HG03139 (cell line): ENCODE results near the gene ST8SIA1.
"Not testable (repeated sequence)": the region's sequence is repeated elsewhere in the genome, so short reads cannot be mapped to it uniquely, and the experiment has no call there.

ENCODE experiments used
- ATAC-seq: cut with Tn5 transposase; IDR thresholded peaks from one replicate; pipeline ENCODE4 v1.9.1; 2021; ENCODE audit not compliant: unreplicated experiment

The ST8SIA1 gene

DNA sequence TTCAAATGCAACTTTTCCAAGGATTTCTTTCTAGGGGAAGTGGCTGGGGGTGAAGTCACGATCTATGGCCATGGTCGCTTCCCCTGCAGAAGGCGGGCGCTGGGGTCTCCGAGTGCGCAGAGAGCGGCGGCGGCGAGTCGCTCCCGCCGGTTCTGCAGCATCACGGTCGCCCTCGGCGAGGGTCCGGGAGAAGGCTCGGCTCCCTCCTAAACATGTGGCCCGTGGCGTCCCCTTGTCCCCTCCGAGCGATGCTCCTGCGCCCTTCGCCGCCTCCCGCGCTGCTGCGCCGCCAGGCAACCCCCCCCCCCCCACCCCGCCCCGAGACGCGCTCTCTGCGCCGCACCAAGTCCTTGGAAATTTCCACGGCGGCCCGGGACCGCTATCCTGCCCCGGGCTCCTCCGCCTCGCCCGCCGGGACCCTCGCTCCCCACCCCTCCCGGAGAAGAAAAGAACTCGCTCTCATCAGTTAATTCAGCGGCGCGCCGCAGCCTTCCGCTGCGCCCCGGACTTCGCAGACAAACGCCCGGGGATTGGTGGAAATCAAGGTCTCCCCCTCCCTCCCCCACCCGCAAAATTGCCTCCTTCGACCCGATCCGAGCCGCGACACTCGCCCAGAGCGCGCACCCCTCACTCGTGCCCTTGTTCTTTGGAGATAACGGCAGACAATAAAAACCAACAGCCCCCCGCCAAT lies at the start of gene ST8SIA1:
Gene ST8SIA1, minus strand, starts transcription at position 298 of the 691 bp plus-strand sequence. CDS start 475 bp downstream, outside the sequence.
- ATAC-seq, result peak; percentile 6

GRCh38 chr12:22380031-22380430 lies 45.5 kb upstream of the ST8SIA1 start:
- no peak for ATAC-seq

DNA sequence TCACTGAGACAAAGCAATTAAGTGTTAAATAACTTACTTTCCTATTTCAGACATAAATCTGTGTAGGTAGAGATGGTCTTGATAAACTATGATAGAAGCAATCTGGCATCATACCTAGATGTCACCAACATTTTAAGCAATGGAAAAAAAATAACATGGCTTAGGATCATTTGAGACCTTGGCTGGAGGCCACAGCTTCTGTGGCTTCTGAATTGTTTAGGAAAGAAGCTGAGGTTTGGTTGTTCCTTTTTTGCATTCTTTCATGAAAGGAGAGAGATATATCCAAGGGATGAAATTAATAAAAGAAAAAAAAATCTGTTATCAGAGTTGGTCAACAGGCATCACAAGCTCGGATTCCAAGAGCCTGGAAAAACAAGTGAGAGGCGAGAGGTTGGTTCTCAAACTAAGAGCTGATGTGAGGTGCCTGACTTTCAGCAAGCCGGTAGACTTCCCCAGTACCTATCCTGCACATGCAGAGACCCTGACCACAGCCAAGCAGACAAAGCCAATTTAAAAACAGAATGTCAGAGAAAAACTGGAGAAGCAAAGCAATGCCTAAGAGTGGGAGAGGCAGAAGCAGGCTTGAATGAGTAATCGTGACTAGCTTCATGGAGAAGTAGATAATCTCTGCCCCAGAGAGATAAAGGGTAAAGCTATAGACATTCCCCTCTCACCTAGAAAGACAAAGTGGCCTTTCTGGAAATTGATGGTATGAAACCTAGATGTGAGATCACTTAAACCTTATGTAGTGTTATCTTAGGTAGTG lies 43.4 kb upstream of the ST8SIA1 start:
- no peak for ATAC-seq

DNA sequence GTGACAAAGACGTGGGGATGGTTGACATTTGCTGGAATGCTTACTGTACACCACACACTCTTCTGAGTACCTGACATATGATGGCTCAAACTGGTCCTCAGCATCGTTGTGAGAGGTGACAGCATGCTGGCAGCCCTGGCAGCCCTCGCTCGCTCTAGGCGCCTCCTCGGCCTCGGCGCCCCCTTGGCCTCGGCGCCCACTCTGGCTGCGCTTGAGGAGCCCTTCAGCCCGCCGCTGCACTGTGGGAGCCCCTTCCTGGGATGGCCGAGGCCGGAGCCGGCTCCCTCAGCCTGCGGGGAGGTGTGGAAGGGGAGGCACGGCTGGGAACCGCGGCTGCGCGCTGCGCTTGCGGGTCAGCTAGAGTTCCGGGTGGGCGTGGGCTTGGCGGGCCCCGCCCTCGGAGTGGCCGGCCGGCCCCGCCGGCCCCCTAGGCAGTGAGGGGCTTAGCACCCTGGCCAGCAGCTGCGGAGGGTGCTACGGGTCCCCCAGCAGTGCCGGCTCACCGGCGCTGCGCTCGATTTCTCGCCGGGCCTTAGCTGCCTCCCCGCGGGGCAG lies 42.2 kb upstream of the ST8SIA1 start:
- ATAC-seq, result not testable (repeated sequence)

- ATAC-seq, result no peak
These were observed 40.0 kb upstream of the ST8SIA1 start for GRCh38 chr12:22374508-22374907.

- ATAC-seq, result no peak
These were observed 37.9 kb upstream of the ST8SIA1 start for GRCh38 chr12:22372277-22372837.

GRCh38 chr12:22366181-22366580 lies 31.7 kb upstream of the ST8SIA1 start:
- no peak for ATAC-seq

DNA sequence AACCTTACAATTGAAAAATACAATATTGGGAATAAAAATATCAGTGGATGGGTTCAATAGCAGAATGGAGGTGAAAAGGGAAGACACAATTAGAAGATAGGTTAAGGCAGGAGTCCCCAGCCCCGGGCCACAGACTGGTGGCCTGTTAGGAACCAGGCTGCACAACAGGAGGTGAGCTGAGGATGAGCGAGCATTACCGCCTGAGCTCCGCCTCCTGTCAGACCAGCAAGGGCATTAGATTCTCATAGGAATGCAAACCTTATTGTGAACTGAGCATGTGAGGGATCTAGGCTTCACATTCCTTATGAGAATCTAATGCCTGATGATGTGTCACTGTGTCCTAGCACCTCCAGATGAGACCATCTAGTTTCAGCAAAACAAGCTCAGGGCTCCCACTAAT lies 27.3 kb upstream of the ST8SIA1 start:
- no peak for ATAC-seq

- no peak for ATAC-seq
These were observed 26.3 kb upstream of the ST8SIA1 start for GRCh38 chr12:22360774-22361173.

GRCh38 chr12:22357531-22357930 lies 23.0 kb upstream of the ST8SIA1 start:
- ATAC-seq, result no peak

DNA sequence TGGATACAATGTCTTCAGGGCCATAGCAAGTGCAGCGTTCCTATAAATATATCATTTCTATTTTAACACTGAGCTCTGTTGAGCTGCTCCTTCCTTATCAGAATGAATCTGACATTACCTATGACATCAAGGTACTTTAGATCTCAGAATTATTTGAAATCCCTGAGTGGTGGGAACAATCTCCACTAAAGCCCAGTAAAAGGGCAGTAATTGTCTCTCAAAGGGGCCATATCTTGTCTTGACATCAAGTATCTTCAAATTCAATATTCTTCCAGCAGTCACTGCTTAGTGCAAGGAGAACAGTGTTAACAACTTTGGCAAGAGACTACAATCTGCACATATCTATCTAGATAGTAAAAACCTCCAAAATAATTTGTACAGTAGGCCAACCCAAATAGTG lies 21.7 kb upstream of the ST8SIA1 start:
- no peak for ATAC-seq

DNA sequence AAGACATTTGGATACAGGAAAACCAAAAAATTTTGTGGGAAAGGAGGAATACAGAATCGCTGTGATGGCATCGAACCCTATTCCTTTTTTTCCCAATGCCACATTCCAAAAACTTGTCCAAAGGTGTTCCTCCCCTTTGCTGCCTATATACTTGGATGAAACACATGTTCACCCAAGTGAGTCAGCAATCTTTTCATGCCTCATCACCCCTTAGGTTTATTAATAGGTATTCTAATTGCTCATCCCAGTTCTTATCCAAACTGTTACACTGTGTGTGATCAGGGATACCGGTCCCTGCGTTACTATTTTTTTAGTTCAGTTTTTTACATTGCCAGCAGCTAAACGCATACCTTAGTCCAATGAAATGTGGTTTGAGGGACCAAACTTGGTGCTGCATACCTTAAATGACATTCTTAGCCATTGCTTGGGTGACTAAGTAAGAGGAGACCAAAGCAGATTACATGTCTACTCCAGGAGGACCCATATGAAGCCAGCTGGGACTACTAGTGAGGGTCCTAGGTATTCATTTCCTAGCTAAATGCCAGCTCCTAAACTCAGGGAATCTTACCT lies 20.6 kb upstream of the ST8SIA1 start:
- ATAC-seq, result no peak

GRCh38 chr12:22353615-22354325 lies 19.3 kb upstream of the ST8SIA1 start:
- no peak for ATAC-seq

DNA sequence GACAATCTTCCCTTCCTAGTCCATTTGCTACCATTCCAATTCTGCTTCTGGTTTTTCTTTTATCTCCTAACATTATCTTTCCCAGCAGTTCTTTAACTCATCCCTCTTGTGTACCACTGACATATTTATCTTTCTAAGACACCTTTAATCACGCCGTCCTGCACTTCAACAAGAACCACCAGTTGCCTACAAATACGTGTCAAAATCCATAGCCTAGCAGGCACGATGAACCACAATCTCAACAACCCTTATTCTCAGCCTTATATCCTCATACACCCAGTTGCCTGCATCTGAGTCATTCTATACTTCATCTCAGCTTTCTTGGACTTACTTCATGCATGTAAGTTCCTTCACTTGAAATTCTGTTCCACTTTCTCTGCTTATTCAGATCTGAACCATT lies 16.4 kb upstream of the ST8SIA1 start:
- ATAC-seq, result no peak

- ATAC-seq, result no peak
These were observed 13.7 kb upstream of the ST8SIA1 start for GRCh38 chr12:22348208-22348607.

DNA sequence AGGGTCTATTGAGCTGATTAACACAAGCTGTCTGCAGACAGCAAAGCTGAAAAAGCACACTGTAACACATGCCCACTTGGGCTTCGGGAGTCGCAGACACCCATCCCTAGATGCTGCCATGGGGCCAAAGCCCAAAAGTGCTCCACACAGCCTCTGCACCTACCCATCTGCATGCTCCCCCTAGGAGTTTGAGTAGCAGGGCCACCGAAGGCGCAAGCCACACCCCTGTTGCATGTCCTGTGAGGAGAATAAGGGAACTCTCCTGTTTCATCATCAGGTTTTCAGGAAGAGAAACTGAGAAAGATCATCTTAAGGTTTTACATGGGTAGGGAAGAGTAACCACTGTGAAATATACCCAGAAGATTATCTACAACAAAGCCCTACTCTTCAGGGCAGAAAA lies 5.6 kb upstream of the ST8SIA1 start:
- no peak for ATAC-seq

DNA sequence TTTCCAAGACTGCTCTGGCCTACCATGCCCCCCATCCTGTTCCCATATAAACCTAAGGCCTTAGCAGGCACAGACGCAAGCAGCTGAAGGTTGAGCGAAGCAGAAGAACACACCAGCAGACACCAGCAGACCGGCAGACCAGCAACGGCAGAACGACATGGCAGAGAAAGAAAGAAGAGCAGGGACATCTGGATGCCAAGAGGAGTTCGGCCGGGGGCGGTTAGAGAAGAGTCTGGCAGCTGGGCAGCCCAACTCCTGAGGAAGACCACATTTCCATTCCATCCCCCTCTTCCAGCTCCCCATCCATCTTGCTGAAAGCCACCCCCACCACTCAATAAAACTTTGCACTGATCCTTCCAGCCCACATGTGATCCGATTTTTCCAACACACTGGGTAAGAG lies 5.2 kb upstream of the ST8SIA1 start:
- ATAC-seq, result no peak

DNA sequence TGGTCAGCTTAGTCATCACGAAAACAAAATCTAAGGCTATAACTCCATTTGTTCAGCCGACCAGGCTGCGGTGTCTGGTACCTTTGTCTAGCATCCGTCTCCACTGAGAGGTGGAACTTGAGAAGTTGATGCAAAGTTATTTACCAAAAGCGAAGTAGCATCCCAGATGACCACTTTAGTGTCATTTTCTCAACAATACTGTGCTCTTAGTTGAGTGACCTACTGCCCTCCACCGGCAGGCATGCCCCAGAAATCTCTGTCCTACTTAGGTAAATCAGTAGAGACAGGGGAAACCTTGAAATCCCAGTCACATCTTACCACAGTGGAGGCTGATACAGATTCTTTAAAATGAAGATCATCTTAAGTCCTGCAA lies 1.3 kb upstream of the ST8SIA1 start:
- no peak for ATAC-seq

- ATAC-seq, result no peak
These were observed 646 bp downstream of the ST8SIA1 start for GRCh38 chr12:22333713-22334409.

DNA sequence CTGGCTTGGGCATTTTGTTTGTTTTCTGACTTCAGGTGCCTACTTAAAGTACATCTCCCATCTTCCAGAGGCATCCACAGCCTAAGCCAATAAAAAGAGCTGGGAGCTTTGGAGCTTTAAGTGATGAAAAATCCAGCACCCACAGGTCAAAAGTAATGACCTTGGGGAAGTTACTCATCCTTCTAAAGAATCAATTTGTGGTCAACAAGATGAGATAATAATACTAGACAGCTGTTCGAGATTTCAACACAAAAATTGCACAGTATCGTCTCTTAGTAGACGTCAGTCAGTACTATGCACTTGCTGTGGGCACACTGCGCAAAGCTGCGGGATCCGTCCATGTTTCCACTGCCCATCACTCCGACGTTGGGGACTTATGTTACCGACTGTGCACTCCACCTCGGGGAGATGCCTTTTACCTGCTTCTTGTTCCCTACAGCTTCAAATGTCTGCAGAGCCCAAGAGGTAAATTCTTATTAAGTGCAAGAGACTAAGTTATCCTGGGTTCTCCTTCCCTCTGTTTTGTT lies 1.3 kb downstream of the ST8SIA1 start:
- no peak for ATAC-seq
